IgD-negative memory B cell (primary cell): ENCODE data around the gene RALGAPB. TPM values are rescaled to one million over a fixed set of nuclear protein-coding genes. Genes with fewer than 3 reads are reported as not detected.

Source experiments
- H3K27ac Mint-ChIP-seq, 3 donors: one replicate each; pipeline ENCODE4 v1.8.0; 2020 to 2022; ENCODE audit warnings: mild to moderate bottlenecking in 3 of 3, mixed read lengths in 3 of 3, moderate library complexity in 1 of 3
- H3K27me3 Mint-ChIP-seq: one replicate; pipeline ENCODE4 v1.8.0; 2021; ENCODE audit warnings: mixed read lengths
- H3K36me3 Mint-ChIP-seq: one replicate; pipeline ENCODE4 v1.8.0; 2020; ENCODE audit warnings: mild to moderate bottlenecking, mixed read lengths
- H3K4me1 Mint-ChIP-seq, 3 donors: one replicate each; pipeline ENCODE4 v1.8.0; 2020 to 2022; ENCODE audit warnings: mixed read lengths in 3 of 3, mild to moderate bottlenecking in 1 of 3
- H3K4me3 Mint-ChIP-seq, 4 donors: one replicate each; pipeline ENCODE4 v1.8.0; 2020 to 2022; ENCODE audit warnings: mild to moderate bottlenecking in 4 of 4, mixed read lengths in 4 of 4, moderate library complexity in 3 of 4
- H3K9me3 Mint-ChIP-seq, 3 donors: one replicate each; pipeline ENCODE4 v1.8.0; 2020 to 2021; ENCODE audit warnings: mixed read lengths in 3 of 3, mild to moderate bottlenecking in 1 of 3
- polyA plus RNA-seq: library from polyadenylated mRNA; unstranded; fragments of 300-500 nt; fragmentation: Illumina TruSeq; gene quantifications from one replicate; pipeline ENCODE4 v1.2.3, GENCODE V29; 2021

Gene RALGAPB
- polyA plus RNA-seq, 1 donor from 2014 or later: 13.0 TPM

DNA sequence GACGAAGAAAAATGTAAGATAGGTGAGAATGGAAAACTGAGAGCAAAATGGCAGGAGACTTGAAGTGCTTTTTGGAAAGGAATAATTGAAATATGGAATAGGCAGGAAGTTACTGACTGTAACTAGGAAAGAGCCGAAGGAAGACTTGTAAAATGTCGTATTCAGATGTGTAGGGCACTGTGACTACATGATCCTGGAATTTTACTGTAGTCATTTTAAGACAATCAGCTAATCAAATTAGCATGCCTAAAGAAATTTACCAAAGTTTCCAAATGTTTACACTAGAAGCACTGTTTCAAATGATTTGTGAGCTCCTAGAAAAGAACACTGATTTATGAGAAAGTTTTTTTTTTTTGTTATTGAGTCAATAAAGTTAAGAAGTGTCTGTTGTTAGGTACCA lies 87.1 kb downstream of the RALGAPB start:
- H3K9me3 Mint-ChIP-seq: no peaks in the 10 kb centered on the region
- no peaks in the 10 kb centered on the region for H3K4me1 Mint-ChIP-seq
- peak overlapping the region in 1 of 3 donors; percentile 44 for H3K27ac Mint-ChIP-seq
- no peak overlapping the region for H3K4me3 Mint-ChIP-seq
- H3K27me3 Mint-ChIP-seq: no peaks in the 10 kb centered on the region
- no peaks in the 10 kb centered on the region for H3K36me3 Mint-ChIP-seq

DNA sequence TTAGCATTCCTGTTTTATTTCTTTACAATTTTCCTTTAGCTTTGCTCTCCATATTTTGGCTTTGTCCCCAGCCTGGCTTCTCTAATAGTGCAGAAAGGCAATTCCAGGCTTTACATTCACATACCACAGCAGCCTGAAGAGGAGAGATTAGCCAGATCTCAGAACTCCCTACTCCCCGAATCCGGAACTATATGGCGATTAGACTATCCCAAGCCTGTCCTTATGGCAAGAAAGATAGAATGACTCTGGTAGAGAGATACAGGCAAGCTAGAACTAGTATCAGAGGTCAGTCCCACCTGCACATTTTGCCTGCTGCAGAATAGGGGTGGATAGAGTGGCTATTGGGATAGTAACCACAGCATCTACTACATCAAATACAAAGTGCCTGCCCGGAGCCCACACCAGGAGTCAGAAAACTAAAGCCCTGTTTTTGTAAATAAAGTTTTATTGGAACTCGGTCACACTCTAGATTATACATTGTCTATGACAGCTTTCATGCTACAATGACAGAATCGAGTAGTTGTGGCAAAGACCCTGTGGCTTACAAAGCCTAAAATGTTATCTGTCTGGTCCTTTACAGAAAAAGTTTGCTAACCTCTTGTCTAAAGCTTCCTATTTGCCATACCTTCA lies 91.3 kb downstream of the RALGAPB start:
- Mint-ChIP-seq H3K4me1 (no peaks in the 10 kb centered on the region), H3K9me3 (no peaks in the 10 kb centered on the region), H3K4me3 (no peak overlapping the region), H3K27ac (peak overlapping the region in 2 of 3 donors; percentile 15 to 47), H3K27me3 (no peaks in the 10 kb centered on the region), H3K36me3 (peaks cover 3% of the 10 kb centered on the region)

- H3K36me3 Mint-ChIP-seq: peaks cover 3% of the 10 kb centered on the region
- no peaks in the 10 kb centered on the region for H3K9me3 Mint-ChIP-seq
- no peaks in the 10 kb centered on the region for H3K27me3 Mint-ChIP-seq
- H3K4me3 Mint-ChIP-seq: no peak overlapping the region
- peak overlapping the region in 1 of 3 donors; percentile 15 for H3K27ac Mint-ChIP-seq
- no peaks in the 10 kb centered on the region for H3K4me1 Mint-ChIP-seq
Observed at GRCh38 chr20:38564680-38565079, 92.0 kb downstream of the RALGAPB start.

DNA sequence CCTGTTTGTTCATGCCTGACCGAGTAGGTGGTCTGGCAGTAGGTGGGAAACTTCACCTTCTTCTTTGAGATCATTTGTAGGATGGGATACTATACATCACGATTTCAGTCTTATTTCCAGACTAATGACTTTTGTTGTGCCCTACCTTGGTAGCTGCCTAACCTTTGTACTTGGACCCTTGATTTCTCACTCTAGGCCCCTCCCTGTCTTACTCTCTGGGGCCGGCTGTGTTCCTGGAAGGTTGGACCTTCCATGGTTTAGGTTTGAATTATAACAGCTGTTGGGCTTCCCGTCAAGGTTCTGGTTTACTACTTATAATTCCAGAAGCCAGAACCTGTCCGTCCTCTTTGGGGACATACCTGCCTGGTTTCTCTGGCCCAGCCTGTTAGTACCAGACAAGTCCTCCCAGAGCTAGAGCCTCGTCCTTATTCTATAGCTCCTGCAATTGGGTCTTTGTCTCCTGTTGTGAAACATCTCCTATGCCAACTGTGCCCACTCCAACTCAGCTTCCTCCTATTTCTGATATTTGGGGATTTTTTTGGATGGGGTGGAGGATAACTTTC lies 93.5 kb downstream of the RALGAPB start:
- no peaks in the 10 kb centered on the region for H3K4me1 Mint-ChIP-seq
- no peaks in the 10 kb centered on the region for H3K27me3 Mint-ChIP-seq
- no peaks in the 10 kb centered on the region for H3K9me3 Mint-ChIP-seq
- H3K36me3 Mint-ChIP-seq: peaks cover 3% of the 10 kb centered on the region
- no peak overlapping the region for H3K4me3 Mint-ChIP-seq
- H3K27ac Mint-ChIP-seq: no peak overlapping the region

DNA sequence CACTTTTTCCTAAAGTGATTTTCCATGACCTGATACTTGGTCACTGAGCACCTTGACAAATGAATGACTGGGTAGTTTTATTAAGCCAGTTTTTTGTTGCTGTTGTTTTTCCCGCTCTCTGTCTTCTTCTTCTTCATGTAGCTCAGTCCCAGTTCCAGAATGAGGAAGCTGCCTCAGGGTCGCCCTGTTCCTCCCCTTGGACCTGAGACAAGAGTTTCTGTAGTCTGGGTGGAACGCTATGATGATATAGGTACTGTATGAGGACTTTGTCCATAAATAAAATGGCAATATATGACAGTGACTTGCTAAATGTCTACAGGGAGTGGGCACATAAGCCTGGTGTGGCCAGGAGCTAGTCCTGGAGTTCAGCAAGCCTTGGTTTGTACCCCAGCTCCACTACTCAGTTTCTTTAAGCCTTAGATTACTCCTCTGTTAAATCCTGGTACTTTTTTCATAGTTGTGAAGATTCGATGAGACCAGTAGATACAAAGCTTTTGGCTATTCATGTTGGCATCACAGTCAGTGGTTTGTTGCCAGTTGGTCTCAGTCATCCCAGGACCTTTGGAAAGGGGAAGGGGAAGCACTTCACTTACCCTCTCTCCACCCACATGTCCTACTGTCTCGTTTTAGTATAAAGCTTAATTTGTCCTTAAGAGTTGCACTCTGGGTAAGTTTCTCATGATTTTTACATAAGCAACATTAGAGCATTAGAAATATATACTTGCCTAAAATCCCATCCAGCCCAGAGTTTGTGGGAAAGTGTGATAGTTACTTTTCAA lies 97.3 kb downstream of the RALGAPB start:
- no peaks in the 10 kb centered on the region for H3K4me1 Mint-ChIP-seq
- H3K27me3 Mint-ChIP-seq: no peaks in the 10 kb centered on the region
- no peaks in the 10 kb centered on the region for H3K9me3 Mint-ChIP-seq
- H3K4me3 Mint-ChIP-seq: no peak overlapping the region
- H3K27ac Mint-ChIP-seq: no peak overlapping the region
- H3K36me3 Mint-ChIP-seq: peaks cover 9% of the 10 kb centered on the region

DNA sequence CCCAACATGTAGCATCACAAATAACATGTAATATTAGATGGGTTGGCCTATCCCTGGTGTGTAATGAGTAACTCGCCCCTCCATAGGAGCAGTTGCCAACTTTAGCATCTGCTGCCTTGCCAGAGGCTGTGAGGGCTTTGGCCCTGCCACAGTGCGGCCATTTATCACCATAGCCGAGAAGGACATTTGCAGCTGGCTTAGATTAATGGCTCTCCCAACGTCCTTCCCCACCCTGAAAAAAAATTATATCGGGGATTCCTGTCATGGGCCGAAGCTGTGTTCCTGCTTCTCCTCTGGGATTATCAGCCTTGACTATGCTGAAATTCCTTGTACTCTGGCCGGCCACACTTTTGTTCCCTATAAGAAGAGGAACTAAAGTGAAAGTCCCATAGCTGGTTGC lies 100.8 kb downstream of the RALGAPB start:
- Mint-ChIP-seq H3K9me3 (no peaks in the 10 kb centered on the region), H3K4me3 (no peak overlapping the region), H3K27ac (no peak overlapping the region), H3K36me3 (peaks cover 7% of the 10 kb centered on the region), H3K27me3 (no peaks in the 10 kb centered on the region), H3K4me1 (no peaks in the 10 kb centered on the region)

GRCh38 chr20:38579219-38579910 lies 106.7 kb downstream of the RALGAPB start:
- no peak overlapping the region for H3K27ac Mint-ChIP-seq
- peaks cover 0 to 3% (median 0%) of the 10 kb centered on the region in 3 donors for H3K4me1 Mint-ChIP-seq
- H3K9me3 Mint-ChIP-seq: no peaks in the 10 kb centered on the region
- no peaks in the 10 kb centered on the region for H3K27me3 Mint-ChIP-seq
- no peaks in the 10 kb centered on the region for H3K36me3 Mint-ChIP-seq
- H3K4me3 Mint-ChIP-seq: peak overlapping the region in 1 of 4 donors; percentile 52

- no peak overlapping the region for H3K27ac Mint-ChIP-seq
- no peaks in the 10 kb centered on the region for H3K9me3 Mint-ChIP-seq
- peaks cover 0 to 3% (median 0%) of the 10 kb centered on the region in 3 donors for H3K4me1 Mint-ChIP-seq
- no peak overlapping the region for H3K4me3 Mint-ChIP-seq
- no peaks in the 10 kb centered on the region for H3K27me3 Mint-ChIP-seq
- no peaks in the 10 kb centered on the region for H3K36me3 Mint-ChIP-seq
Observed at GRCh38 chr20:38579921-38580320, 107.3 kb downstream of the RALGAPB start.

DNA sequence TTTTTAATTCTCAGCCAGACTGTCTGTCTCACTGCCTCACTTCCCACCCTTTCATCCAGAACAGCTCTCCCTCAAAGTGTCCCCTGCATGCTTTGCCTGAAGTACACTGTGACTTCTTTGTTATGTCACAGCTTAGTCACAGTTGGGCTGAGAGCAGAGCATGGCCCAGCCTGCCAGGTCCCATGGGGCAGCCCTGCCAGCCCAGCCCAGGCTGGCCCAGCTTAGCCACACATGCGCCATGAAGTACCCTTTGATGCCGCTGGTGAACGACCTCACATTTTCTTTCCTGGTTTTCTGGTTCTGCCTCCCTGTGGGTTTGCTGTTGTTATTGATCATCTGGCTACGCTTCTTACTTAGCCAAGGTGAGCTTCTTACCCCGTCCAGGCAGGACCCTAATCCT lies 108.4 kb downstream of the RALGAPB start, which contains the start of gene ADIG:
TSS of gene ADIG (plus strand) at position 185 of the 400 bp plus-strand sequence. CDS start at position 239, 54 bp downstream.
- H3K9me3 Mint-ChIP-seq: no peaks in the 10 kb centered on the region
- no peak within 1 kb of the TSS for H3K27ac Mint-ChIP-seq
- no peak within 1 kb of the TSS for H3K4me3 Mint-ChIP-seq
- peaks cover 0 to 3% (median 0%) of the 10 kb centered on the region in 3 donors for H3K4me1 Mint-ChIP-seq
- H3K36me3 Mint-ChIP-seq: no peaks in the 10 kb centered on the region
- H3K27me3 Mint-ChIP-seq: no peaks in the 10 kb centered on the region

DNA sequence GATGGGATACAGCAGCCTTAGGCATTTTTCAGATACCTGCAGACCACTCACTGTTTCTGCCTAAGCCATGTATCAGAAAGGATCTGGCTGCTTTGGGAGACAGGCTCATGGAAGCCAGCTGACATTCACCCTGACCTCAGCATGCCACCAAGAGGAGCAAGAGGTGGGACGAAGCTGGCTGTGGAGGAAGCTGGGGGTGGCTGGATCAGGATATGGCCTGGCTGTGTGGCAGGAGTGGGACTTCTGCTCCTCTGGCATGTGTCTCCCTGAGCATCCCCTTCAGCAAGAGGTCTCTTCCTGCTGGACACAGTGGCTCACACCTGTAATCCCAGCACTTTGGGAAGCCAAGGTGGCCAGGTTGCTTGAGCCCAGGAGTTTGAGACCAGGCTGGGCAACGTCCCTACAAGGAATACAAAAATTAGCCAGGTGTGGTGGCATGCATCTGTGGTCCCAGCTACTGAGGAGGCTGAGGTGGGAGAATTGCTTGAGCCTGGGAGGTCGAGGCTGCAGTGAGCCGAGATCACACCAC lies 109.3 kb downstream of the RALGAPB start:
- Mint-ChIP-seq H3K27me3 (peaks cover under 1% of the 10 kb centered on the region), H3K36me3 (no peaks in the 10 kb centered on the region), H3K27ac (no peak overlapping the region), H3K4me1 (peaks cover 0 to 3% (median 0%) of the 10 kb centered on the region in 3 donors), H3K9me3 (no peaks in the 10 kb centered on the region), H3K4me3 (no peak overlapping the region)

- peaks cover 7% of the 10 kb centered on the region for H3K27me3 Mint-ChIP-seq
- no peak overlapping the region for H3K4me3 Mint-ChIP-seq
- no peaks in the 10 kb centered on the region for H3K9me3 Mint-ChIP-seq
- no peak overlapping the region for H3K27ac Mint-ChIP-seq
- no peaks in the 10 kb centered on the region for H3K36me3 Mint-ChIP-seq
- peaks cover 0 to 3% (median 0%) of the 10 kb centered on the region in 3 donors for H3K4me1 Mint-ChIP-seq
Observed at GRCh38 chr20:38583306-38583705, 110.7 kb downstream of the RALGAPB start.

- Mint-ChIP-seq H3K36me3 (no peaks in the 10 kb centered on the region), H3K4me3 (no peak overlapping the region), H3K4me1 (peaks cover 0 to 3% (median 0%) of the 10 kb centered on the region in 3 donors), H3K27me3 (peaks cover 12% of the 10 kb centered on the region), H3K27ac (no peak overlapping the region), H3K9me3 (no peaks in the 10 kb centered on the region)
Observed at GRCh38 chr20:38584099-38584763, 111.6 kb downstream of the RALGAPB start.

DNA sequence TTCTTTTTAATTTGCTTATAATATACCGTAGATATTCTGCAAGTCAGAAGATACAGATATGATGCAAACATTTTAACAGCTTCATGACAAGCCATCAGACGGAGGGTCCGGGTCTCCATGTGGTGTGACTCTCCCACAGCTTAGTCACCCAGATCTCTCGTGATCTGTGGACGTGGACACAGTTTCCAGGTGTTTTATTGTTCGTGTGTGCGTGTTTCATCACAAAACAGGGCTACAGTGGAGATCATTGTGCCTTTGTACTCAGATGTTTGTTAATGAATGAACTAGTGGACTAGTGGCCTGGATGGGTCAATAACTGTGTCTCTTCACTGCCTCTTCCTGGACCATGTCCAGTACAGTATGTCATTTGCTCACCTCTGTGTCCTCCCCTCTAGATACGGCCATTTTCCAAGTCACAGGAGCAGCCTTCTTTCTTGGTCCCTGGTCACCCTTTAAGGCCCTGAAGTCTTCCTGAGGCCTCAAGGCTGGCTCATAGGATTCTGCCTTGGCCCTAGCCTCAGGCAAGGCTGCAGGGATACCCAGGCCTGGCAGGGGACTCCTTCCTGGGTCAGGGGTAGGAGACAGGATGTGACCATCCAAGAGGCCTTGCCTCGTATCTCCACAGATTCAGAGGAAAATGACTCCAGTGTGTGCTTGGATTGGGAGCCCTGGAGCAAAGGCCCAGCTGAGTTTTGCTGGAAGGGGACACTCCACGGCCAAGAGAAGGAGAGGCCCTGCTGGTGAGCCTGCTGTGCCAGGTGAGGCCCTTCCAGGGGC lies 112.9 kb downstream of the RALGAPB start:
- H3K27me3 Mint-ChIP-seq: peaks cover 12% of the 10 kb centered on the region
- no peaks in the 10 kb centered on the region for H3K4me1 Mint-ChIP-seq
- H3K4me3 Mint-ChIP-seq: no peak overlapping the region
- H3K36me3 Mint-ChIP-seq: no peaks in the 10 kb centered on the region
- H3K27ac Mint-ChIP-seq: no peak overlapping the region
- no peaks in the 10 kb centered on the region for H3K9me3 Mint-ChIP-seq

- no peak overlapping the region for H3K27ac Mint-ChIP-seq
- H3K36me3 Mint-ChIP-seq: no peaks in the 10 kb centered on the region
- H3K4me1 Mint-ChIP-seq: no peaks in the 10 kb centered on the region
- peaks cover 12% of the 10 kb centered on the region for H3K27me3 Mint-ChIP-seq
- no peak overlapping the region for H3K4me3 Mint-ChIP-seq
- no peaks in the 10 kb centered on the region for H3K9me3 Mint-ChIP-seq
Observed at GRCh38 chr20:38586181-38586525, 113.5 kb downstream of the RALGAPB start.
